Activated T-cell treated with anti-CD3 and anti-CD28 coated beads, Interleukin-2, amount 50 U/mL, for 48 hours (primary cell): Measurements from ENCODE around the gene CXXC5.

Experiments
- DNase-seq, 2 experiments: peaks; one replicate each; pipeline ENCODE4 v3.0.0-alpha.2; 2020

The CXXC5 gene

DNA sequence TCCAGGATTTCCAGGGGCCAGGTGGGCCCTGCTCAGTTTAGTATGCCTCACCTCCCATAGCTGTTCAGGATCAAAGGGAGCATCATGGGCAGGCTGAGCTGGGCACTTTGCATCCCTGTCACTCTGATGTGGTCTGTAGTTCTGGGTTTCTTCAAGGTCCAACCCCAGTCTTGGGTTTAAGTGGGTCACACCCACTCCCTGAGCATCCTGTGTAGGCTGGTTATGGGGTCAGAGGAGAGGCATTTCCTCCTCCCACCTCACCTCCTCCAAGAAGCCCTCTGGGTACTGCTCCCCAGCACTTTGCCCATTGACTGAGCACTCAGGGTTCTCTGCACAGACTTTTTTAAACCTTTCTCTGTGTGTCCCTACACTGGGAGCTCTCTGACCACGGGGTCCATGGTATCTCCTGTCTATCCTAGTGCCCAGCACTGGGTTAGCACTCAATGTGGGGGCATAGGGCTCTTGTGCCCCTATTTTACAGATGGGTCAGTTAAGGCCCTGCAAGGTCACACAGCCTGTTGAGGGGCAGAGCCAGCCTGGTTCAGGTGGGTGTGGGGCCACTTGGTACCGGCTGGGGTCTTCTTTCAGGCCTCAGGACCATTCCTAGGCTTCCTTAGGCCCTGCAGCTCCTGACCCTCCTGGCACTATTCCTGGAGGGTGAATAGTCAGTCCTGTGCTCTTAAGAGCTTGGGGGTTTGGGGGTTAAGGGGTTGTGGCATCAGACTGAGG is 19.0 kb downstream of the CXXC5 start:
- no peak for DNase-seq

DNA sequence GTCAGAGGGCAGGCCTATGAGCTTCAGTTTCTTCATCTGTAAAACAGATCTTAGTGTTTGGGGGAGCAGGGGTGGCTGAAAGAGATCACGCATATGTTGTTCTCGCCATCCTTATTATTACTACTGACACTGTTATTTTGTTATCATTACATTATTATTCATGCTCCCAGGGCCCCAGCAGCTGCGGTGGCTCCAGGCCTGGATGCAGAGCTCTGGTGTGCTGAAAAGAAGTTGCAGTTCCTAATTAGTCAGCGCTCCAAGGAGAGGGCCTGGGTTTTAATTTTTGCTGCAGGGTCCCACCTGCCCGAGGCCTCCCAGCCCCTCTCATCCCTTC is 19.5 kb downstream of the CXXC5 start:
- DNase-seq: no peak

DNA sequence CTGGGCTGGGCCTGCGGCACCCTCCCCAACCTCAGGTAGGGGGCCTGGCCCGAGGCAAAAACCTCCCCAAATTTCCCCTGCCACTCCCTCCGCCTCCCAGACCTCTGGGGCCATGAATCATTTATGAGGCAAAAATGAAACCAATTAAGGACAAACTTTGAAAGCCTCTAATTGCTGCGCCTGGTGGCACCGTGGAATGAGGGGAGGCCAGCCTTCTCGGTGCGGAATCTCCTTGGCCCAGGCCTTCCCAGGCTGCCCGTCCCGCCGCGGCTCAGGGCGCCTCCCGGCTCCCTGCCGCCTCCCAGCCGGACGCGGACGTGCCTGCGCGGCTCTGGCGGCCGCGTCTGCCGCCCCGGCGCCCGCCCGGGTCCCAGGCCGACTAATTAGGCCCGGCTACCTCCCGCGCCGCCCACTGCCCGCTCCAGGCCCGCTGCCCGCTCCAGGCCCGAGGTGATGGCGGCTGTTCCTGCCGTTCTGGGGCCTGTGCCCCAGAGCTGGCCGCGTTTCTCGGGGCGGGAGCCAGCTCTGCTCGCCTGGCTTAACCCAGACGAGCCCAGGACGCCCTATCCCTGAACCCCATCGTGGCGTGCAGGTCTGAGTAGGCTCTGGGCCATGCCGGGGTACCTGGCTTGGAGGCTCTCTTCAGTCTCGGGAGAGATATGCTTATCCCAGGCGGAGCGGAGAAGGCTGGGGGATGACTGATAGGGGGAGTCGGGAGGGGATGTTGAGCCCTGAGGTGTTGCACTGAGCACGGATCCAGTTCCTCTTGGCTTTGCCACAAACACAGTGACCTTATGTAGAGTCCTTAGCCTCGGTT is 20.1 kb downstream of the CXXC5 start:
- peak; percentile 59 to 62 for DNase-seq

DNA sequence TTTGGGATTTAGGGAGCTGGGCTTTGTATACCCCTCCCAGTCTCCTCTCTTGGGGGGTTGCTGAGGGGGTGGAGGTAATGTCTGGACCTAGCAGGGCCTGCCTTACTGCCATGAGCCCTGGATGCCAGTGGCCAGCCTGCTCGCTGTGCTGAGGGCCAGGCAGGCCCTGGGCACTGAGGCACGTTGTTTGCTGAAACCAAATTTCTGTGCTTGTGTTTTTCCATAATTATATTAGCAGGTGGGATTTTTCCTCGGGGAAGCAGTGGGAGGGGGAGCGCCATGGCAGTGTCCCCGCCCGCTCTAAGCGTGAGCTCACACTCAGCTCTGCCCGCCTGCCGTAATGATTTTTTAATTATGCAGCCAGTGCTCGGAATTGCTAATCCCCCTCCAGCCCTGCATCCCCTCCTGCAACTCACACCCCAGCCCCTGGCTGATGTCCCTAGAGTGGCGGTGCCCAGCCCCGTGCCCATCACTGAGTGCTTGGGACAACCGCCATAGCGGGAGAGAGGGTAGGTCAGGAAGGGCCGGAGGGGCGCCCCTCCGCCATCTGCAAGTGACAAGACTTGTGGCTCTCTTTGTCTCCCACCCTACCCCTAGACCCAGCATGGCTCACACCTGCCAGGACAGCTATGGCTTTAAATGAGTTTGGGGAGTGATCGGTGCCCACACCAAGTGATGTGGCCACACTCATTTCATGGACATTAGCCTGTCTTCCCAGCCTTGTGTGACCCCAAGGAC is 20.9 kb downstream of the CXXC5 start:
- DNase-seq: no peak

DNA sequence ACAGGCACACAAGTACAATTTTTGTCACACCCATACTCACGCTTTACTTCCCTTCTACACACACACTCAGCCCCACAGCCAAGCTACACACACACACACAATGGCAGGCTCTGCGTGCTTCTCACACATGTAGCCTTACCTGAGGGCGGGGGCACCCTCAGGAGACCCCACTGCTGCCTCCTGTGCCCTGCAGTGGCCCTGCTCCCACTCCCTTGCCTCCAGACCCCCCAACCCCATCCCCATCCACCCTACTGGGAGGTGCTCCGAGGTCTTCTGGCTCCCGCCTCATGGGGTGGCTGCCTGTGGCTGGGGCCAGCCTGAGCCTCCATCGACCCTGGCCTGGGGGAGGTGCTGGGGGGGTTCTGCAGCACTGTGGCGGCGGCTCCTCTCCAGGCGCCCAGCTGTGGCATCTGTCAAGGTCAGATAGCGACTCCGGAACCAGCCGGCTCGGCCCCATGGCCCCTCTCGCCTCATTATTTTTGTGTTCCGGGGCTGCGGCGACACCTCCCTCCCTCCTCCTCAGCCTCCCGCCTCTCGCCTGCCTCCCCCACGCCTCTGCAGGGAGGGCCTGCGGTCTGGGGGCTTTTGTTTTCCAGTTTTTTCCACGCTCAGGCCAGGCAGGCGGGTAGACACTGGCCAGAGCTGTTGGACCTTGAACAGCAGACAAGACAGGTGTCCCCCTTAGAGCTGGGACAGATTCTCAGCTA is 21.7 kb downstream of the CXXC5 start:
- DNase-seq: peak; percentile 45 to 52

DNA sequence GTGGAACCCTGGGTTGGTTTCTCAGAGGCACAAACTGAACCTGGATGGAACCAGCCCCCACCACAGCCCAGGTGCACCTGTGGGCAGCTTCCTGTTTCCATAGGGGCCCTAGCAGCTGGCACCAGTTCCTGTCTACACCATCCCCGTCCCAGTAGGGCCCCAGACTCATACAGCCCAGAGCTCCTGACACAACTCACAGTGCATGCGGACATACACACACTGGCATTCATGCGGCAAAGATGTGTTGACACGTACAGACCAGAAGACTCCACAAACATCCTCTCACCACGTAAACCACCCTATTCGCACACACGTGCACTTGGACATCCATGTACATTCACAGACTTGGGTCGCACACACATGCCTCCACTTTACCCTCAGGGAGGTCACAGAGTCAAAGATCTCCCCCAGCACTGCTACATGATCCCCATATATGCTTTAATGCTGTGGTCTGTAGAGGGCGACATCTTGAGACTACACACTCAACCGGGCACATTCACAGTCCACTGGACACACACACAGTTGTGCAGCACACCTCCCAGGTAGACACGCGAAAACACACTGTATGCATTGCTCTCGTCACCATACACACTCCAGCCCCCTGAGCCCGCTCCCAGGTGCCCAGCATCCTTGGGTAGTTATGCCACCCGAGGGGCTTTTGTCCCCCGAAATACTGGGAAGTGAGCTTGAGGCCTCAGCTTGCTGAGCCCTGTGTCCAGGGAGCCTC is 22.4 kb downstream of the CXXC5 start:
- peak; percentile 46 to 57 for DNase-seq

DNA sequence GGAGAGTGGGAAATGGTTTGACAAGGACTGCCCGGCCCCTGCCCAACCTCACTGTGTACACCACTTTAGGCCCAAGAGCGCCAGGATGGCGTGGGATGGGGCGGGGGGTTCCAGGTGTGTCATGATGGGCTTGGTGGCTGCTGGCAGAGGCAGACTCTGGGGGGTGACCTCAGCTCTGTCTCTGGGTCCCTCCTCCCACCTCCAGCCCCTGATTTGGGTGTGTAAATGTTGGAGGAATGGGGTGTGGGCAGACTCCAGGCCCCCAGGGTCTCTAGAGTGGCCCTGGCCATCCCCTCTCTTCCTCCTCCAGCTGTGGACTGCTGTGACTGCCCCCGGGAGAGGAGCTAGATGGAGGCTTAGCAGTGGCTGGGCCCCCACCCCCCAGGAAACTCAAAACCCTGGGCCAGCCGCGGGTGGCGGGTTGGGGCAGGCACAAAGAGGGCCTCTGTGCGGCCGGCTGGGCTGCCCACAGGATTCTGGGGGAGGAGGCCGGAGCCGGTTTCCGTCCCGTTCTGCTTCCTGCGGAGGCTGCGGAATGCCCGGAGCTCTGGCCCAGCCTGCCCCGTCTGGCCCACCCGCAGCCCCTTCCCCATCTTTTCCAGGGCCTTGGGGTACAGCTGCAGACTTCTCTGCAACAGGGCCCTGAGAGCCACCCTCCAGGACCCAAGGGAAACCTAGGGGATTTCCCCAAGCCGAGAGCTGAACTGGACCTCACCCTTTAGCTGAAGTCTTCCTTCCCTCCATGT is 23.1 kb downstream of the CXXC5 start:
- DNase-seq: no peak

DNA sequence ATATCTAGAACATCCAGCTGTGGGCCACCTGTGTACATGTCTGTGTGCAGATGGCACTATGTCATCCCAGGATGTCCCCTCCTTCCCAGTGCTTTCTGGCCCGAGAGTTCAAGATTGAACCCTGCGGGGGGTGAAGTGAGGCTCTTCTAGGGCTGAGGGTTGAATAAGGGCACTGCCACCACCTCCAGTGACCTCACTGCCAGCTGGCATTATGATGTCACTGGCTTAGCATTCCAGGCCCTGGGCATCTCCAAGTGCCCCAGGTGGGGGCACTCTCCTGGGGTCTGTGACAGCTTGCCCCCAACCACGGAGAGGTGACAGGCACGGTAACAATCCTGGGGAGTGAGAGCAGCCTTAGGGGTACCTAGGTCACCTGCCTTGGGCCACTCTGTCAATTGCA is 27.1 kb downstream of the CXXC5 start:
- DNase-seq: no peak

DNA sequence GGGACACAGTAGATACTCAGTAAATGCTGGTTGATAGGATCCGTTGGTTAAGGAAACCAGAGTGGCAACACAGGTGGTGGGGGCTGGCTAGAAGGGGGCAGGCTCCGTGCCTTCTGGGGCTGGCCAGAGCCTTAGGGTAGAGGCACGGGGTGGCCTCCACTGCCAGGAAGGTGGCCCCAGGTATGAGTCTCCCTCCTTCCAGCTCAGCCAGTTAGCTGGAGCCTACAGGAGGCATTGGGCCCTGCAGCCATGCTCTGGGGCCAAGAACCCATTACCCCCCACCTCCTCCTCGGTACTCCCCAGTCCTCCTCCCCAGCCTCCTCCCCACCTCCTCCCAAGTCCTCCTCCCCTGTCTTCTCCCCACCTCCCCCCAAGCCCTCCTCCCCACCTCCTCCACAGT is 27.7 kb downstream of the CXXC5 start:
- no peak for DNase-seq

DNA sequence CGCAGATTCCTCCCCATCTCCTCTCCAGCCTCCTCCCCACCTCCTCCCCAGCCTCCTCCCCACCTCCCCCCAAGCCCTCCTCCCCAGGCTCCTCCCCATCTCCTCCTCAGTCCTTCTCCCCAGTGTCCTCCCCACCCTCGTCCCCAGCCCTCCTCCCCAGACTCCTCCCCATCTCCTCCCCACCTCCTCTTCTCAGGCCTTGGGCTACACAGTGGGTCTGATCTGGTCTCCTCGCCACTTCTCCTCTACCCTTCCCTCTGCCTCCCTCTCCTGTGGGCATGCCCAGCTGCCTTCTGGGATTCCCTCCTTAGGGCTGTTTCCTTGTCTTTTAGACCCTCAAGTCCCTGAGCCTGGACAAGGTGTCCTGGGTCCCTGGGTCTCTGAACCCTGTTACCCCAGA is 28.3 kb downstream of the CXXC5 start:
- no peak for DNase-seq

DNA sequence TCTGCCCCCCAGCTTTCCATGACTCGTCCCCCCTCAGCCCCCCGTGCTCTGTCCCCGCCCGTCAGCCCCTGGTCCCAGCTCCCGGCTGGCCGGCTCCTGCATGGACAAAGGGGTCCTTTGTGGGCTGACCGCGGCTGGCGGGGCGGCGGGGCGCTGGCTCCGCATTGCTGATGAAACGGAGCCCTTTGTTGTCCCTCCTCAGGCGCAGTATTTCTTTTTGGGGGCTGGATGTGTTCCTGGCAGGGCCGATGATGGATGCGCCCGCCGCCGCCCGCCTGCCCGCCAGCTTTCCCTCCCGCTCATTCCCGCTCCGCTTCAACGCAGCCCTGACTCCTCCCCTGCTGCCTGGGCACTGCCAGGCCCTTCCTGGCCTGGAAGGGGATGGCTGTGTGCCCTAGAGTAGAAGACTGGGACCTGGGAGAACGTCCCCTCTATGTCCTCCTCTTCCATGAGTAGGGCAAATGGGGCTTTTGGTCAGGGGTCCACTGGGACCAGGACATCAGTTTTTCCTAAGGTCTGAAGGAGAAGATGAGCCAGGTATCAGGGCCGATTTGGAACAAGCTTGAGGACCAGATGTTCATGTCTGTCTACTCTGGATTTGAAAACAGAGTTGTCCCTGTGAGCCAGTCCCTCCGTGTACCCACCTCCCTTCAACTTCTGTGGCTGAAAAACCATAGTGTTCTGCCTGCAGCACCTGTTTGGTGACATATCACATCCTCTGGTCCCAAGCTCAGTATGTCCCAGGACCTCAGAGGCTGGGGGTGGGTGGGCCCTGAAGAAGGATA is 29.0 kb downstream of the CXXC5 start:
- no peak for DNase-seq

DNA sequence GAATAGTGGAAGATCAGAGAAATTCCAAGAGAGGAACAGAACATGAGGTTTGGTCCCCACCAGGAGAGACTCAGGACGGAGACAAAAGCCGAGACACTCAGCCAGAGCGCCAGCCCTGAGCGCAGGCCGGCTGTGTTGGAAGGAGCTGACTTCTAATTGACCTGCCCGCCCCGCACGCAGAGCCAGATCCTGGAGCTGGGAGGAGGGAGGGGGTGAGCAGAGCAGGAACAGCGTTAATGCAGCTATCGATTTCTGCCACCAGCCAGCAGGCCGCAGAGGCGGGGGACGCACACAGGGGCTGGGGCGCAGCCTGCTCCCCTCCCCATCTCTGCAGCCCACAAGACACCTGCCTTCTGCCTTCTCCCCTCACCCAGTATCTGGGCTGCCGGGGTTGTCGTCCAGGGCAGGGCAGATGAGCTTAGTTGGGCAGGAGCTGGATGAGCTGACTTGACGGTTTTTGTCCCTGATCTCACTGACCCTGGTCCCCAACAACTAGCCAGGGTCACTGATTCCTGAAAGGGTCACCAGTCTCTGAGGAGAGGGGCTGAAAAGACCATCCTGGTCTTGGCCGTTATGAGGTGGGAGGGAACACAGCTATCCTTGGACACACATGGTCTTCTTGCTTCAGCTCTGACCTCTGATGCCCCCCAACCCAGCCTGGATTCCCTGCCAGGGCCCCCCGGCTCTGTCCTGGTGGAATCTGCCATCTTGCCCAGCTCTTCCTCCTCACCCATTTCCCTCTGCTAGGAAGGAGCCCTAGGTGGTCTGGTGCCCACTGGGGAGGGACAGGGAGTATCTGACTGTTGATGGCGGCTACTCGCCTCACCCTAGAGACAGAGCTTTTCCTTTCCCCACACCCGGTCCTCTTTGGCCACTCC is 29.8 kb downstream of the CXXC5 start:
- DNase-seq: no peak

DNA sequence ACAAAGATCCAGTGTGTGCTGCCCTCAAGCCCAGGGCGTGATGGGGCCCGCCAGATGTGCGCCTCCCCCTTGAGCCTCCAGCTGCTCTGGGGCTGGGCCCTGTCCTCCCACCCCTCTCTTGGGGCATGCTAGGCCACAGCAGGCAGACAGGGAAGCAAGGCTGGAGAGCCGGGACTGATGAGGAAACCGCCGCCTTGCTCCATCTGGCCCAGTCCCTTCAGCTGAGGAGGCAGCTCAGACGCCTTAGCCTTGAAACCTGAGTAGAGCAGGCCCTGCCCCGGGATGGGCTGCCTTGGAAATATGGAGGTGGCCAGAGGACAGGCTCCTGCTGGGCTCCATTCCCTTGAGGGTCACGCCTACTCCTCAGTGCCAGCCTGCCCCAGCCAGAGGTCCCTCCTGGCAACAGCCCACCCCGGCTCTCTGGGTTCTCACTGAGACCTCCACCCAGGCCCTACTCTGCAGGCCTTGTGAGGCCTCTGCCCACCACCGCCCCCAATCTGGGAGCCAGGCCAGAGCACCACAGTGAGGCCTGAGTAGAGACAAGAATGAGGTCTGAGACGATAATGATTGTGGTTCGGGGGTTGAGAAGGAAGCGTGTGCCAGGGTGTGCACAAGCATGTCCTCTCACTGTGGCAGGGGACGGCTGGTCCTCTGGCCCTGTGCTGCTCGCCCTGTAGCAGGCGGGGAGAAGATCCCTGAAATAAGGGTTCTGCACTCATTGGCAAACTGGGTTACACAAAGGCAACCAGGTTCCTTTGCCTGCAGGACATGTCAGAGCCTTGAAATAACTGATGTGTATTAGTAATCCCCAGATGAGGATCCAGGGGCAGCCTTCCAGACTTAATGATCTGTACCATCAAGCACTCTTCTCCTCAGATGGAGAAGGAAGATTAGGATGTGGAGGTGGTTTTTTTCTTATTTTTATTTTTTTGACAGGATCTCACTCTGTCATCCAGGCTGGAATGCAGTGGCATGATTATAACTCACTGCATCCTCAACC is 30.9 kb downstream of the CXXC5 start:
- DNase-seq: no peak

DNA sequence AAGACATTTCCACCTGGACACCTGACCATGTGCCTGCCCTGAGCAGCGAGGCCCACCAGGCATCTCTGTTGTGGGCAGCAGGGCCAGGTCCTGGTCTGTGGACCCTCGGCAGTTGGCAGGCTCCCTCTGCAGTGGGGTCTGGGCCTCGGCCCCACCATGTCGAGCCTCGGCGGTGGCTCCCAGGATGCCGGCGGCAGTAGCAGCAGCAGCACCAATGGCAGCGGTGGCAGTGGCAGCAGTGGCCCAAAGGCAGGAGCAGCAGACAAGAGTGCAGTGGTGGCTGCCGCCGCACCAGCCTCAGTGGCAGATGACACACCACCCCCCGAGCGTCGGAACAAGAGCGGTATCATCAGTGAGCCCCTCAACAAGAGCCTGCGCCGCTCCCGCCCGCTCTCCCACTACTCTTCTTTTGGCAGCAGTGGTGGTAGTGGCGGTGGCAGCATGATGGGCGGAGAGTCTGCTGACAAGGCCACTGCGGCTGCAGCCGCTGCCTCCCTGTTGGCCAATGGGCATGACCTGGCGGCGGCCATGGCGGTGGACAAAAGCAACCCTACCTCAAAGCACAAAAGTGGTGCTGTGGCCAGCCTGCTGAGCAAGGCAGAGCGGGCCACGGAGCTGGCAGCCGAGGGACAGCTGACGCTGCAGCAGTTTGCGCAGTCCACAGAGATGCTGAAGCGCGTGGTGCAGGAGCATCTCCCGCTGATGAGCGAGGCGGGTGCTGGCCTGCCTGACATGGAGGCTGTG is 32.4 kb downstream of the CXXC5 start:
- no peak for DNase-seq

DNA sequence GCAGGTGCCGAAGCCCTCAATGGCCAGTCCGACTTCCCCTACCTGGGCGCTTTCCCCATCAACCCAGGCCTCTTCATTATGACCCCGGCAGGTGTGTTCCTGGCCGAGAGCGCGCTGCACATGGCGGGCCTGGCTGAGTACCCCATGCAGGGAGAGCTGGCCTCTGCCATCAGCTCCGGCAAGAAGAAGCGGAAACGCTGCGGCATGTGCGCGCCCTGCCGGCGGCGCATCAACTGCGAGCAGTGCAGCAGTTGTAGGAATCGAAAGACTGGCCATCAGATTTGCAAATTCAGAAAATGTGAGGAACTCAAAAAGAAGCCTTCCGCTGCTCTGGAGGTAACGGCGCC is 32.9 kb downstream of the CXXC5 start:
- DNase-seq: no peak

DNA sequence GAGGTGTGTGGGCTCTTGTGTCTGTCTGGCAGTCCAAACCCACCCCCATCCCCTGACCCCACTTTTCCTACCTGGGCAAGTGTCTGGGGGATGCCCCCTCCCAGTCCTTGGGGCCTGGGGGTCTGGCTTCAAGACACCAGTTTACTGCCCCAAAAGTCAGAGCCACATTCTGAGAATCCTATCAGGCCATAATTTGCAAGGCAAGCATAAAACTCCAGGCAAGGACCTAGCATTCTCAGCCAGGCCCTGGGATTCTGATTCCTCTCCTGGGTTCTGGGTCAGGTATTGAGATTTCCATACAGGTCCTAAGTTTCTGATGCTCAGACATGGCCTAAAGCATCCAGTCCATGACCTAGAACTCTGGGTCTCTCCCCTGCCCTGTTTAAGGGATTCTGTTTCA is 33.3 kb downstream of the CXXC5 start:
- no peak for DNase-seq

DNA sequence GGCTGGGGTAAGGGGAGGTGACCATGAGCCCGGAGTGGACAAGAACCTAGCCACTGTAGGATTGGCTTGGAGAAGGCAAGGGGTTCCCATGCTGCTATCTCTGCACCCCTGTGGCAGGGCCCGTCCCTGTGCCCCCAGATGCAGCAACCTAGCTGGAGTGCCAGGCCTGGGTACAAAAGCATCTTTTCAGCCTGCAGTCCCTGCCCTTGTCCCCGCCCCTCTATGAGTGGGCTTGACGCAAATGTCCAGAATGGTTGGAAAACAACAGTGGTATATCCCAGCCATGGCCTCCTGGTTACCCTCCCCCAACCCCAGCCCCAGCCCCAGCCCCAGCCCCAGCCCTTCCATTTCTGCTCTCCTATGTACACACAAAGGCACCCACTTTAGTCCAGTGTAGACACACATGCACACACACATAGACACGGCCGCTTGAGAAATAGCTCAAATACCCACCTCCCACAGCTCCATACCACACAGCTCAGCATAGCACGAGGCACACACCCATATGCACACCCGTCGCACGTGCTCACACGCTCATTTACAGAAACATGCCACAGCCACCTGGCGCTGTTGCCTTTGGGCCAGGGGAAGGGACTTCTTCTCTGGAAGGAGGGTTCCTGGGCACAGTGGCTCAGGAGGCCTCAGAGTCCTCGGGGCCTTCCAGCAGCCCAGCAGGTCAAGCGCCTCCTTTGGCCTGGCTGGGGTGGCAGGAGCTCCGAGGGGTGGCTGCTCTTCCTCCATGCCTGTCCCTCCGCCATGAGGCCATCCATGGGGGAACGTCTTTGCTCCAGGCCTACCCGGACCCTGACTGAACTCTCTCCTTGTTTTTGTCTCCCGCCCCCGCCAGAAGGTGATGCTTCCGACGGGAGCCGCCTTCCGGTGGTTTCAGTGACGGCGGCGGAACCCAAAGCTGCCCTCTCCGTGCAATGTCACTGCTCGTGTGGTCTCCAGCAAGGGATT is 34.1 kb downstream of the CXXC5 start:
- no peak for DNase-seq
